HG03558 (cell line): ENCODE results near the gene PRRG2.

Experiments
- ATAC-seq: cut with Tn5 transposase; IDR thresholded peaks from one replicate; pipeline ENCODE4 v1.9.1; 2021; ENCODE audit warnings: moderate number of reproducible peaks; ENCODE audit not compliant: unreplicated experiment; ENCODE audit errors: extremely low read depth

PRRG2 gene

GRCh38 chr19:49581007-49581508 lies at the start of gene PRRG2:
Gene PRRG2, plus strand, starts transcription at chr19:49581316. Its CDS starts 1,904 bp downstream, at chr19:49583220.
- no peak for ATAC-seq

GRCh38 chr19:49533551-49534488 lies 47.3 kb upstream of the PRRG2 start:
- no peak for ATAC-seq

DNA sequence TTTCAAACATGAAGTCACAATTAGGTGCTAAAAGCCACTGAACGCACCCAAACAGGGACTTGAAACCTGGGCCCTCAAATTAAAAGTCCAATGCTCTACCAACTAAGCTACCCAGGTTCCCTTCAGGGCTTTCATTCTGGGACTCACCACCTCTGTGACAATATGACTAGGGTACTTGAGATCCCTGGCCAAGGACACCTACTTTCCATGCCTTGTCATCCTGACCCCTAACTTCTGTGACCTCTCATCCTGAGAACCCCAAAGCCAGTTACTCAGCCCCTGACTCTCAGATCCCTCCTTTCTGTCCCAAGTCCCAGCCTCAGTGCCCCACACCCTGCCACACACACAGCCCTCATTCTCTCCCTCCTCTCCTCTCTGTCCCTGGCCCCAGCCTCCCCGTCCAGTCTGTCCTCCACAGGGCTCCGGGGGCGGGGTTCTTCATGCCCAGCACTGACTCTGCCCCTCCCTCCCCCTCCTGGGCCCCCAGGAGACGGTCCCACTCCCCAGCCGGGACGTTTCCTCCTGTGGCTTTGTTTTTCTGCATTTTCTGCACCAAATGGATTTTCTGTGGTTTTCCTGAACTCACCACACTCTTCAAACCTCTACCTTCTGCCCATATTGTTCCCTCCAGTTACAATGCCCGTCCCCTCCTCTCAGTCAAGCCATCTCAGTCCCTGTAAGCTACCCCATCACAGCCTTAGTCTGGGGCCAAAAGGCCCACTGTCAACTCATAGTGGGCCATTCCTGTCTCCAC lies 46.3 kb upstream of the PRRG2 start:
- no peak for ATAC-seq

DNA sequence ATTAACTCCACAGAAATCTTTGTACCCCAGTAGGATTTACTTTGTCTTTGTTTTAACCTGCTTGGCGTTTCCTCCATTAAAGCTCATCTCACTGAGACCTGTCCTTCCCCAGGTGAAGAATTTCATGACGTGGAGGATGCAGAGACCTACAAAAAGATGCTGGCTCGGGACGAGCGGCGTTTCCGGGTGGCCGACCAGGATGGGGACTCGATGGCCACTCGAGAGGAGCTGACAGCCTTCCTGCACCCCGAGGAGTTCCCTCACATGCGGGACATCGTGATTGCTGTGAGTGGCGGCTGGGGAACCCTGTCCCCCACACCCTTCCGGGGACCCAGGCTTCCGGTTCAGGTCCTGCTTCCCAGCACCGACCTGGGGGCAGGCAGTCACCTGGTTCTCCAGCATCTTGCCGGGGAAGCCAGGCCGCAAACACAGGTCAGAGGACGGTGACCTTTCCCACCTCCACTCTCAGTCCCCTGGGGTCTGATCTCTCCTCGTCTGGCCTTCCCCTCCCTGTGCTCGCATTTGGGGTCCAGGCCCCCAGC lies 44.1 kb upstream of the PRRG2 start:
- ATAC-seq: no peak

DNA sequence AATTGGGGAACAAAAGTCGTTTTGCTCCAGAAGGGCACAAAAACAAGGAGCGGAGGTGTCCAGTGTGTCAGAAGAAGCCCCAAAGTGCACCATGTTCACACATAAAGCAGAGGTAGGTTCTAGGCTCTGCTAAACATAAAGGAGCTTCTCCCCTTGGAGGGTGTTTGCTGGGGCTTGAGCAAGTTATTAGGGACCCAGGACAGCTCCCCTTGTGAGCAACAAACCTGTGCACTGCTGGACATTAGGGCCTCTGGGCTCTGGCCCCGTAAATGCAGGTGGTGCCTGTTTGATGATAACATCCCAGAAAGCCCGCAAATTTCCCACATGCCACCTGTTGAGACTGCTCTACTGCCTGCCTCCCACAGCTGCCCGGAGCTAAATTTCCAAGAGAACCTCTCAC lies 42.5 kb upstream of the PRRG2 start:
- ATAC-seq: no peak

GRCh38 chr19:49539192-49539952 lies 41.7 kb upstream of the PRRG2 start:
- ATAC-seq: no peak

- no peak for ATAC-seq
These were observed 39.2 kb upstream of the PRRG2 start for GRCh38 chr19:49541914-49542313.

DNA sequence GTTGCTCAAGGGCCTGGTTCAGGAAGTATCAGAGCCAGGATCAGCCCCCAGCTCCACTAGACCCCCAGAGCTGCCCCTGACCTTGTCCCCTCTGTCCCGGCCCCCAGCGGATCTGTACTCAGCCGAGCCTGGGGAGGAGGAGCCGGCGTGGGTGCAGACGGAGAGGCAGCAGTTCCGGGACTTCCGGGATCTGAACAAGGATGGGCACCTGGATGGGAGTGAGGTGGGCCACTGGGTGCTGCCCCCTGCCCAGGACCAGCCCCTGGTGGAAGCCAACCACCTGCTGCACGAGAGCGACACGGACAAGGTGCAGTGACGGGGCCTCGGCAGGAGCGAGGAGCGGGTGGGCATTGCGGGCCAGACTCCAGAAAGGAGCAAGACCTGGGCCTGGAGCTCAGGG lies 38.7 kb upstream of the PRRG2 start:
- no peak for ATAC-seq

GRCh38 chr19:49543032-49543431 lies 38.1 kb upstream of the PRRG2 start:
- ATAC-seq: no peak

DNA sequence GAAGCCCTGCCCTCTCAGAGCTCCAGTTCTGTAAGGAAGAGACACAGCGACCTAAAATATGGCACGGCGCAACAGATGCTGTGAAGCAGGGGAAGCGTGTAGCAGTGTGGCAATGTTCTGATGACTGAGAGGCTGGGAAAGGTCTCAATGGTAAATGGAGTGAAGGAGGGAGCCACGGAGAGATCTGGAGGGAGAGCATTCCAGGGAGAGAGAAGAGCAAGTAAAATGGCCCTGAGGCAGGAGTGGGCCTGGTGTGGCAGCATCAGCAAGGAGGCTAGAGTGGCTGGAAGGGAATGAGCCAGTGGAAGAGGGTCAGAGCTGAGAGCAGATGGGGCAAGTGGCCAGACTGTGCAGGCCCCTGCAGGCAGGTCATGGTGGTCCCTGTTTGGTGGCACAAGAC lies 37.0 kb upstream of the PRRG2 start:
- no peak for ATAC-seq

DNA sequence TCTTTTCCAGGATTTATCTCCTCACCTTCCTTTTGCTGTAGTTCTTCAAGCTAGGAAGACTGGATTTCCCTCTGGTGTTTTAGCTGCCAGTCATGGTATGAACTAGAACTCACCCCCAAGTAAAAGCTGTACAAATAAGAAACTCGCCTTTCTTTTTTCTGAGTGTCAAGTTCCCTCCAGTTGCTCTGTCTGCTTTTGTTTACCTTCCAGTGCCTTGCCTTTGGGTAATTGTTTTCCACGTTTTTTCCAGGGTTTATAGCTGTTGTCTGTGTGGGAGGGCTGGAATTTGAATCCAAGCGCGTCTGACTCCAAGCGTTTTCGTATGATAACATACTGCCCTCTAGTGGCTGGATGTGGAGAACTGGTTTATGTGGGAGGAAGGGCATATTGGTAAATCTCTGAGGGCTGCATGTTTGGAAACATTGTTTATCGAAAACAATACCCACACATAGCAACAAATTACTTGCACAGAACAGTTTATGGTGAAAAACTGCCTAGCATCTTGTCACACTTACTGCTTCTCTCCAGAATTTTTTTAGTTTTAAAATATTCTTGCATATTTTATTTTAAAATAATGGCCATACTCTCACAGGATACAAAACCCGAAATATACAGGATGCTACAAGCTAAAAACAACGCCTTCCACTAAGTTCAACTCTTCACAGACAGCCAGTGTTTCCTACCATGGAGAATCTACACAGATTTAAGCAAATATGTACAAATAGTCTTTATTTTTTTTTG lies 34.1 kb upstream of the PRRG2 start:
- no peak for ATAC-seq

DNA sequence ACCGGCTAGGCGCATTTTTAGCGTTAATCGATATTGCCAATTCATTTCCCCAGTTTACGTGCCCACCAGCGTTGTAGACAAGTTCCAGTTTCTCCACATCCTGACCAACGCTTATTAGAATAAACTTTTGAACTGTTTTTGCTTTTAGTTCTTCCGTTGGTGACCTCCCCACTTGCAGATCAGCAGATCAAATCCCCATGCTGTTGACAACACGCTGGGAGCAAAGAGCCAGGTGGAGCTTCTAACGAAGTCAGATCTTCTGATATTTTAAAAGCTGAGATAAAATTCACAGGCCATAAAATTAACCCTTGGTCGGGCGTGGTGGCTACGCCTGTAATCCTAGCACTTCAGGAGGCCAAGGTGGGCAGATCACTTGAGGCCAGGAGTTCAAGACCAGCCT lies 32.1 kb upstream of the PRRG2 start:
- no peak for ATAC-seq

DNA sequence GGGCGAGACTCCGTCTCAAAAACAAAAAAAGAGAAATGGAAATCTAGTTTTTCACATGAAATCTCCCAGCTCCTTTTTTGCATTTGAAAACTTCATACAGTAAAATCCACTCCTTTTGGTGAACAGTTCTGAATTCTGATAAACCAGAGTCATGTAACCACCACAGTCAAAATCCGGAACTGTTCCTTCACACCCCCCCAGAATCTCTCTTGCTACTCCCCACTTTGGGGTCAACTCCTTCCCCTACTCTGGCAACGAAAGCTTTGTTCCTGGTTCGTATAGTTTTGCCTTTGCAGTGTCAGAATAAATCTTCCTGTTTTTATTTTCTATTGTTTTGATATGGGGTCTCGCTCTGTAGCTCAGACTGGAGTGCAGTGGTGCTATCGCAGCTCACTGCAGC lies 29.6 kb upstream of the PRRG2 start:
- no peak for ATAC-seq

GRCh38 chr19:49552749-49553148 lies 28.4 kb upstream of the PRRG2 start:
- no peak for ATAC-seq

DNA sequence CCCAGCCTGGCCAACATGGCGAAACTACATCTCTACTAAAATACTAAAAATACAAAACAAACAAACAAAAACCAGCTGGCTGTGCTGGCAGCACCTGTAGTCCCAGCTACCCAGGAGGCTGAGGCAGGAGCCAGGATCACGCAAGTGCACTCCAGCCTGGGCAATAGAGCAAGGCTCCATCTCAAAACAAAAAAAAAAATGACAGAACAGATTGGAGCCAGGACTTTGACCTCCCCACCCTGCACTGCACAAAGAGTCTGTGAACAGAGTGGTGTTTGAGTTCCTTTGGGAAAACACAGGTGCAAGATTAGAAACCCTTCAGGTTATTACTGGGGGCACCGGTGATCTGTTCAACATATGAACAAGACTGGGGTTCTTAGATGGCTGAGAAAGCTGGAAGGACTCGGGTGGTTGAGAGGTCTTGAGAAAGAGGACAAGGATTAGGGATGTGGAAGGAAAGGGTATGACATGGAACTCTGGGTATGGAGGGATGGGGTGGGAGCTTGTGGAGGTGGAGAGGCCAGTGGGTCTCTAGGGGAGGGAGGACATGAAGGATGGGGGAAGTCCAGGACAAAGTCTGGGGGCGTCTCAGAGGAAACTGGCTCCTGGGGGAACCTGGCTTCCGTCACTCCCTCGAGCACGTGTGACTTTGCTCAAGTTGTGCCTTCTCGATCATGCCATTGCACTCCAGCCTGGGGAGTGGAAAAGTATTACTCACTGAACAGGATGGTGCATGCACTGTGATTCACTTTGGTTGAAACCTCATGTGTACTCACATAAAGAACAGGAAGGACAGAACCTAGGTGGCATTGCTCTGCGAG lies 27.5 kb upstream of the PRRG2 start:
- no peak for ATAC-seq

GRCh38 chr19:49554701-49555181 lies 26.4 kb upstream of the PRRG2 start:
- ATAC-seq: no peak

- ATAC-seq: no peak
These were observed 25.3 kb upstream of the PRRG2 start for GRCh38 chr19:49555600-49556411.
